Measurements from ENCODE around the gene DISC1.

DISC1 gene

DNA sequence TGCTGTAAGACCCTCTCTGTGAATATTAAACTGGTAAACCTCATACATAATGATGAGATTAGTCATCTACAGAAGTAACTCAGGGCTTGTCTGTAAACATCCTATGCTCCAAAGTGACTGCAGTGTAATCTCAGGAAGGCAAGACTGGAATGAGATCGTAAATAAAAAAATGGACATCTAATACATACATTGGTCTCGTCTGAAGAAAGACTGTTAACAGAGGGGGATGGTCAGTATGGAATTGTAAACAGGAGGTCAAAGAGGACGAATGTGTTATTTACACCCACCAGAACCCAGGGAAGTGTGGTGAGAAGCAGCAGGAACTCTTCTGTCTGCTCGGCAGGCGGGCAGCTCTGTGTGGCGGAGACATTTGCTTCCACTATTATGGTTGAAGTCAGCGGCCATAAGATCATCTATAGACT lies 51.4 kb downstream of the DISC1 start:
- no peak overlapping the region for H3K27ac ChIP-seq (ENCODE audit: low read length)
- no peaks in the 10 kb centered on the region for H3K9me3 ChIP-seq (ENCODE audit: insufficient read depth, low read length)
- no peak overlapping the region for H3K4me3 ChIP-seq (ENCODE audit: low read length)
- no peaks in the 10 kb centered on the region for H3K79me2 ChIP-seq (ENCODE audit: low read length)
- no peak overlapping the region for H3K9ac ChIP-seq (ENCODE audit: low read length)
- H2AFZ ChIP-seq (ENCODE audit: low read depth, low read length) = no peak overlapping the region
- H3K4me2 ChIP-seq (ENCODE audit: low read length) = no peak overlapping the region
- no peaks in the 10 kb centered on the region for H3K4me1 ChIP-seq (ENCODE audit: low read length)
- no peaks in the 10 kb centered on the region for H3K36me3 ChIP-seq (replicated peaks; ENCODE audit: low read depth, low read length)
- peaks cover 11% of the 10 kb centered on the region for H3K27me3 ChIP-seq (ENCODE audit: low read depth, low read length)
- TF ChIP-seq, protein P1, sequence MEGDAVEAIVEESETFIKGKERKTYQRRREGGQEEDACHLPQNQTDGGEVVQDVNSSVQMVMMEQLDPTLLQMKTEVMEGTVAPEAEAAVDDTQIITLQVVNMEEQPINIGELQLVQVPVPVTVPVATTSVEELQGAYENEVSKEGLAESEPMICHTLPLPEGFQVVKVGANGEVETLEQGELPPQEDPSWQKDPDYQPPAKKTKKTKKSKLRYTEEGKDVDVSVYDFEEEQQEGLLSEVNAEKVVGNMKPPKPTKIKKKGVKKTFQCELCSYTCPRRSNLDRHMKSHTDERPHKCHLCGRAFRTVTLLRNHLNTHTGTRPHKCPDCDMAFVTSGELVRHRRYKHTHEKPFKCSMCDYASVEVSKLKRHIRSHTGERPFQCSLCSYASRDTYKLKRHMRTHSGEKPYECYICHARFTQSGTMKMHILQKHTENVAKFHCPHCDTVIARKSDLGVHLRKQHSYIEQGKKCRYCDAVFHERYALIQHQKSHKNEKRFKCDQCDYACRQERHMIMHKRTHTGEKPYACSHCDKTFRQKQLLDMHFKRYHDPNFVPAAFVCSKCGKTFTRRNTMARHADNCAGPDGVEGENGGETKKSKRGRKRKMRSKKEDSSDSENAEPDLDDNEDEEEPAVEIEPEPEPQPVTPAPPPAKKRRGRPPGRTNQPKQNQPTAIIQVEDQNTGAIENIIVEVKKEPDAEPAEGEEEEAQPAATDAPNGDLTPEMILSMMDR (IDR thresholded peaks at IDR 0.05; ENCODE audit: low read depth, low read length) = no peak
- TF ChIP-seq EZH2phosphoT487 (IDR thresholded peaks at IDR 0.05; ENCODE audit: low read depth) = no peak
- no peaks in the 10 kb centered on the region for H4K20me1 ChIP-seq (ENCODE audit: insufficient read depth, low read length)

- Histone ChIP-seq H3K27me3 (ENCODE audit: low read depth, low read length) (peaks cover 11% of the 10 kb centered on the region), H2AFZ (ENCODE audit: low read depth, low read length) (no peak overlapping the region), H3K4me2 (ENCODE audit: low read length) (no peak overlapping the region), H3K4me1 (ENCODE audit: low read length) (no peaks in the 10 kb centered on the region), H3K79me2 (ENCODE audit: low read length) (no peaks in the 10 kb centered on the region), H3K9me3 (ENCODE audit: insufficient read depth, low read length) (no peaks in the 10 kb centered on the region), H3K36me3 (replicated peaks; ENCODE audit: low read depth, low read length) (no peaks in the 10 kb centered on the region), H3K9ac (ENCODE audit: low read length) (no peak overlapping the region), H4K20me1 (ENCODE audit: insufficient read depth, low read length) (no peaks in the 10 kb centered on the region), H3K27ac (ENCODE audit: low read length) (no peak overlapping the region), H3K4me3 (ENCODE audit: low read length) (no peak overlapping the region)
- TF ChIP-seq EZH2phosphoT487 (IDR thresholded peaks at IDR 0.05; ENCODE audit: low read depth) = no peak
- TF ChIP-seq, protein P1 (IDR thresholded peaks at IDR 0.05; ENCODE audit: low read depth, low read length) = no peak
Measured at GRCh38 chr1:231679109-231679508, 52.5 kb downstream of the DISC1 start.

DNA sequence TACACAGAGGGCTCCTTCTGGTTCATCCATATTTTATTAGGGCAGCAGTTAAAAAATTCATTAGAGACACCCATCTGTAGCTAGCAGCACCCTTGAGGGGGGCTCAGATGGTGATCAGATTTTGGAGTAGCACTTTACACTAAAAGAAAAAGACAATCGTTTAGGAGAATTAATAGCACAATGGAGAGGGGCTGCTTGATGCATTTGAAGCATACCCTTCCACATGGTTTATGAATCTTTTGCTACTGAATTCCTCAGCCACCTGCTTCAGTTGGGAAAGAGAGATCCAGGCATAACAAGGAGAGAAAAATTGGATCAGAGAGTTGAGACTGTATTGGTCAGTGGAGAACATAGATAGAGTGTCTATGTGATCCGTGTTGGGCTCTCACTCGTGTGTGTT lies 54.4 kb downstream of the DISC1 start:
- Histone ChIP-seq H3K9ac (ENCODE audit: low read length) (no peak overlapping the region), H3K27me3 (ENCODE audit: low read depth, low read length) (peaks cover 11% of the 10 kb centered on the region), H3K4me2 (ENCODE audit: low read length) (no peak overlapping the region), H3K27ac (ENCODE audit: low read length) (no peak overlapping the region), H3K9me3 (ENCODE audit: insufficient read depth, low read length) (no peaks in the 10 kb centered on the region), H4K20me1 (ENCODE audit: insufficient read depth, low read length) (no peaks in the 10 kb centered on the region), H2AFZ (ENCODE audit: low read depth, low read length) (no peak overlapping the region), H3K4me1 (ENCODE audit: low read length) (no peaks in the 10 kb centered on the region), H3K36me3 (replicated peaks; ENCODE audit: low read depth, low read length) (no peaks in the 10 kb centered on the region), H3K79me2 (ENCODE audit: low read length) (no peaks in the 10 kb centered on the region), H3K4me3 (ENCODE audit: low read length) (no peak overlapping the region)
- no peak for TF ChIP-seq EZH2phosphoT487 (IDR thresholded peaks at IDR 0.05; ENCODE audit: low read depth)
- TF ChIP-seq, protein P1 (IDR thresholded peaks at IDR 0.05; ENCODE audit: low read depth, low read length) = no peak

DNA sequence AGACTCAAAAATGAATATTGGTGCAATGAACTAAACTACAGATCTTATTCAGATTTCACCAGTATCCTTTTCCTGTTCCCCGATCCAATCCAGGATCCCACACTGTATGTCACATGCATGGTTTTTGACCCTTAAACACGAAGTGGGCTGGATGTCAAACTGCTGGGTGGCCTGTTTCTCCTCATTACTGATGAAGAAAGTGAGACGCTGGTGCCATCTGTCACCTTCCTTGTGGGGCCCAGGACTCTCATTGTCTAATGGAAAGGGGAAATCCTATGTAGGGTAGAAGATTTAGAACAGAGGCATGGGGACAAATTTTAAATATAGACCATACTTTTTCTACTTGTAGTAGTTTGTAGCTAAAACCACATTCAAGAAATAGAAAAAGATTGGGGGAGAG lies 56.2 kb downstream of the DISC1 start:
- H3K9me3 ChIP-seq (ENCODE audit: insufficient read depth, low read length) = no peaks in the 10 kb centered on the region
- peaks cover 11% of the 10 kb centered on the region for H3K27me3 ChIP-seq (ENCODE audit: low read depth, low read length)
- TF ChIP-seq EZH2phosphoT487 (IDR thresholded peaks at IDR 0.05; ENCODE audit: low read depth) = no peak
- TF ChIP-seq, protein P1 (IDR thresholded peaks at IDR 0.05; ENCODE audit: low read depth, low read length) = no peak
- no peak overlapping the region for H3K27ac ChIP-seq (ENCODE audit: low read length)
- H3K79me2 ChIP-seq (ENCODE audit: low read length) = no peaks in the 10 kb centered on the region
- no peaks in the 10 kb centered on the region for H3K4me1 ChIP-seq (ENCODE audit: low read length)
- H3K36me3 ChIP-seq (replicated peaks; ENCODE audit: low read depth, low read length) = no peaks in the 10 kb centered on the region
- no peak overlapping the region for H3K4me2 ChIP-seq (ENCODE audit: low read length)
- no peak overlapping the region for H3K9ac ChIP-seq (ENCODE audit: low read length)
- no peak overlapping the region for H3K4me3 ChIP-seq (ENCODE audit: low read length)
- no peaks in the 10 kb centered on the region for H4K20me1 ChIP-seq (ENCODE audit: insufficient read depth, low read length)
- H2AFZ ChIP-seq (ENCODE audit: low read depth, low read length) = no peak overlapping the region
